Measurements from ENCODE around the gene ATP11A.

- TF ChIP-seq CEBPB (IDR thresholded peaks at IDR 0.05; ENCODE audit: low read depth) (no peak), CBX3 (IDR thresholded peaks at IDR 0.05; ENCODE audit: low read depth) (no peak), REST (IDR thresholded peaks at IDR 0.05; ENCODE audit: low read depth) (no peak)
- TF ChIP-seq, protein P1, sequence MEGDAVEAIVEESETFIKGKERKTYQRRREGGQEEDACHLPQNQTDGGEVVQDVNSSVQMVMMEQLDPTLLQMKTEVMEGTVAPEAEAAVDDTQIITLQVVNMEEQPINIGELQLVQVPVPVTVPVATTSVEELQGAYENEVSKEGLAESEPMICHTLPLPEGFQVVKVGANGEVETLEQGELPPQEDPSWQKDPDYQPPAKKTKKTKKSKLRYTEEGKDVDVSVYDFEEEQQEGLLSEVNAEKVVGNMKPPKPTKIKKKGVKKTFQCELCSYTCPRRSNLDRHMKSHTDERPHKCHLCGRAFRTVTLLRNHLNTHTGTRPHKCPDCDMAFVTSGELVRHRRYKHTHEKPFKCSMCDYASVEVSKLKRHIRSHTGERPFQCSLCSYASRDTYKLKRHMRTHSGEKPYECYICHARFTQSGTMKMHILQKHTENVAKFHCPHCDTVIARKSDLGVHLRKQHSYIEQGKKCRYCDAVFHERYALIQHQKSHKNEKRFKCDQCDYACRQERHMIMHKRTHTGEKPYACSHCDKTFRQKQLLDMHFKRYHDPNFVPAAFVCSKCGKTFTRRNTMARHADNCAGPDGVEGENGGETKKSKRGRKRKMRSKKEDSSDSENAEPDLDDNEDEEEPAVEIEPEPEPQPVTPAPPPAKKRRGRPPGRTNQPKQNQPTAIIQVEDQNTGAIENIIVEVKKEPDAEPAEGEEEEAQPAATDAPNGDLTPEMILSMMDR (IDR thresholded peaks at IDR 0.05 in 2 of 3, conservative IDR thresholded peaks at IDR 0.05 in 1 of 3; ENCODE audit: borderline replicate concordance in 1 of 3, insufficient read depth in 1 of 3, low read depth in 2 of 3, low read length in 2 of 3): no peak
Measured at GRCh38 chr13:112824429-112824828, 134.6 kb downstream of the ATP11A start.

Measured in HCT116 (cell line).